GM18508 (cell line): ENCODE measurements around the gene NDUFS7.
A peak's percentile ranks its signal among the peaks of the same experiment; 100 is the strongest.

Source experiments
- ATAC-seq: cut with Tn5 transposase; IDR thresholded peaks from one replicate; pipeline ENCODE4 v1.9.1; 2021; ENCODE audit warnings: moderate number of reproducible peaks; ENCODE audit not compliant: insufficient read depth, unreplicated experiment

Gene NDUFS7

DNA sequence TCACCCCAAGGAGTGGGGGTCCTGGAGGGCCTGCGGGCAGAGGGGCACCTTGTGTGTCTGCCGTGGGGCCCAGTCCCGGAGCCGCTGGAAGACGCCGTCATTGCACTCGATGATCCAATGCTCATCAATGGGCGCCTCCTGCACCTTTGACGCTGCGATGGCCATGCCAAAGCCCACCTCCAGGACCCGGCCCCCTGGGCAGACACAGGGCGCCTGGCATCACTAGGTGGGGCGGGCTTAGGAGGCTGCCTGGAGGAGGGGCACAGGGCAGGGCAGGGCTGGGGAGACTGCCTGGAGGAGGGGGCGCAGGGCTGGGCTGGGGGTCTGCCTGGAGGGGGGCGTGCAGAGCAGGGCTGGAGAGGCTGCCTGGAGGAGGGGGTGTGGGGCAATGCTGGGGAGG is 16.0 kb downstream of the NDUFS7 start:
- ATAC-seq, result no peak

DNA sequence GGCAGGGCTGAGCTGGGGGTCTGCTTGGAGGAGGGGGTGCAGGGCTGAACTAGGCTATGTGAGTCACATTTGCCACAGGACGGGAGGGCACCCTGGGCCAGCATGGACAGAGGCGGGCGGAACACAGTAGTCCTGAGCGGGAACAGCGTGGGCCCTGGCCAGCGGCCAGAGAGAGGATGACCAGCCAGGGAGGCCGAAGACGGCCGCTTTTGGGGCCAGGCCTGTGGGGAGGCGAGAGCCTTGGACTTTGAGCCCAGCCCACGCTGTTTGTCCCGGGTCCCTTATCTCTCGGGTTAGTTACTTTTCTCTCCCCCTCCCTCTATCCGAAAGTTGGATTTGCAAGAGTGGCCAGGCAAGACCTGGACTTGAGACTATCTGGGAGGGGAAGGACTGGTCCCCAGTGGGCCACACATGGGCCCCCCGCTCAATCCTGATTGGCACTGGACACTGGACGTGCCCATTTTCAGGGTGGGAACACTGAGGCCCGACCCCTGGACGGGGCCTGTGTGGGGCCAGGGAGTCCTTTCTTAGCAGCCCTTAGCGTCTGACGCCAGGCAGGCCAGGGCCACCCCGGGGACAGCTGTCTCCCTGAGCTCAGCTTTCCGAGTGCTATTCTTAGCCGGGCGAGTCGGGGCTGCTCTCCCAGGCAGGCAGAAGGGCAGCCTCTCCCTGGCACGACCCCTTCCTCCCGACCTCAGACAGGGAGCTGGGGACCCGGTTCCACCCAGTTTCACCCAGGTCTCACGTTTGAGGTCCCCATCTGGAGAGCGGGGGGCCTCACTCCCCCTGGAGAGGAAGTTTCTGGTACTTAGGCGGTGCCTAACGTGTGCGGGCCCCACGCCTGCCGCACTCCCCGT is 16.8 kb downstream of the NDUFS7 start:
- no peak for ATAC-seq

- ATAC-seq, result no peak
These were observed 17.6 kb downstream of the NDUFS7 start, which contains the start of gene GAMT for GRCh38 chr19:1401138-1401888. TSS of gene GAMT (minus strand) at chr19:1401542. CDS start at chr19:1401476, 66 bp downstream.

- no peak for ATAC-seq
These were observed 18.1 kb downstream of the NDUFS7 start for GRCh38 chr19:1401889-1402217.

GRCh38 chr19:1402411-1403070 is 18.8 kb downstream of the NDUFS7 start:
- ATAC-seq, result no peak

DNA sequence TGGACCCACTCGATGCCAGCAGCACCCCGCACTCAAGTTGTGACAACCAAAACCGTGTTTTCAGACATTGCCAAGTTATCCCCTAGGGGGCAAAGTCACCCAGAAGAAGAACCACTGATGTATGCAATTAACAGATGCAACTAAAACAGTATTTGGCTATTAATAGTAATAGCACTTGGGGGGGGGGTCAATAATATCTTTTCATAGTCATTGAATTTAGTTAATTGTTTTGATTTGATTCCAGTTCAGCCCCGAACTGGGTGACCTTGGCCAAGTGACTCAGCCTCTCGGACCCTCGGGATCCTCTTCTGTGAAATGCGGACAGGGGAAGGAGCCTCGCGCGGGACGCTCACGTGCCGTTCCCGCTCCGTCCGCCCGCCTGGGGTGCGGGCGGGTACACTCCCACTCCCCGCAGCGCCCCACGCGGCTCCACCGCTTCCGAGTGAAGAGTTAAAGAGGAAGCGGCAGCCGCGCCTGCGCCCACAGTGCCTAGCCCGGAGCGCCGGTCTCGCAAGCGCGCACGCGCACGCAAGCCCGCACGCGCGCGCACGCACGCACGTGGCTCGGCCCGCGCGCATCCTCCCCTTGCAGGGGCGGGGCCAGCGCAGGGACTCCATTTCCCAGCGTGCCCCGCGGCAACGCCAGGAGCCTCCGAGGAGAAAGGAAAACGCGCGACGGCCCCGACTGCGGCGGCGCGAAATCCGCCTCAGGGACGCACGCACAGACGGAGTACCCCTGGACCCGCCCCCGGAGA is 23.2 kb downstream of the NDUFS7 start:
- ATAC-seq, result peak; percentile 48

DNA sequence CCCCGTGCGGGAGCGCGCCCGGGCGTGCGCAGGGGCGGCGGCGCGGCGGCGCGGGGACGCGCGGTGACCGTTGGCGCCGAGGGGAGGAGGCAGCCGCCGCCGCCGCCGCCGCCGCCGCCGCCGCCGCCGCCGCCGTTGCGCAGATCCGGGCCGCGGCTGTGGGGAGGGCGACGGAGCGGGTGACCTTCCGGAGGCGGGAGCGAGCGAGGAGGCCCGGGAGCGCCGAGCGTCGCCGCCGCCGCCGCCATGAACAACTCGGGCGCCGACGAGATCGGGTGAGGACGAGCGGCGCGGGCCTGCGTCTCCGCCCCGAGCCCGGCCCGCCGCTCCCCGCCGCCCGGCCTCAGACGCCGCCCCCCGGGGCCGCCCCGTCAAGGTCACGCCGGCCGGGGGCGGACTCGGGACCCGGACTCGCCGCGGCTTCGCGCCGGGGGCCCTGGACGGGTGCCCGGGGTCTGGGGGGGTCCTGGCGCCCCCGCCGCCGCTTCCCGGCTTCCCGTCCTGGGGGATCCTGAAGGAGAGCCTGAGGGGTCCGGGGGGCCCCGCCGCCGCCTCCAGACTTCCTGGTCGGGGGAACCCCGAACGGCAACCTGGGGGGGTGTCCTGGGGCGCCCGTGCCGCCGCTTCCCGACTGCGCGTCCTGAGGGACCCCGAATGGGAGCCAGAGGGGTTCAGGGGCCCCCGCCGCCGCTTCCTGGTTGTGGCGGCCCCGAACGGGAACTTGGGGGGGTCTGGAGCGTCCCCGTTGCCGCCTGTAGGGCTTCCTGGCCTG is 24.0 kb downstream of the NDUFS7 start, which contains the start of gene DAZAP1:
Gene DAZAP1, plus strand, starts transcription at position 59 of the 772 bp plus-strand sequence. Its CDS starts 188 bp downstream, at position 247.
- peak; percentile 7 for ATAC-seq

DNA sequence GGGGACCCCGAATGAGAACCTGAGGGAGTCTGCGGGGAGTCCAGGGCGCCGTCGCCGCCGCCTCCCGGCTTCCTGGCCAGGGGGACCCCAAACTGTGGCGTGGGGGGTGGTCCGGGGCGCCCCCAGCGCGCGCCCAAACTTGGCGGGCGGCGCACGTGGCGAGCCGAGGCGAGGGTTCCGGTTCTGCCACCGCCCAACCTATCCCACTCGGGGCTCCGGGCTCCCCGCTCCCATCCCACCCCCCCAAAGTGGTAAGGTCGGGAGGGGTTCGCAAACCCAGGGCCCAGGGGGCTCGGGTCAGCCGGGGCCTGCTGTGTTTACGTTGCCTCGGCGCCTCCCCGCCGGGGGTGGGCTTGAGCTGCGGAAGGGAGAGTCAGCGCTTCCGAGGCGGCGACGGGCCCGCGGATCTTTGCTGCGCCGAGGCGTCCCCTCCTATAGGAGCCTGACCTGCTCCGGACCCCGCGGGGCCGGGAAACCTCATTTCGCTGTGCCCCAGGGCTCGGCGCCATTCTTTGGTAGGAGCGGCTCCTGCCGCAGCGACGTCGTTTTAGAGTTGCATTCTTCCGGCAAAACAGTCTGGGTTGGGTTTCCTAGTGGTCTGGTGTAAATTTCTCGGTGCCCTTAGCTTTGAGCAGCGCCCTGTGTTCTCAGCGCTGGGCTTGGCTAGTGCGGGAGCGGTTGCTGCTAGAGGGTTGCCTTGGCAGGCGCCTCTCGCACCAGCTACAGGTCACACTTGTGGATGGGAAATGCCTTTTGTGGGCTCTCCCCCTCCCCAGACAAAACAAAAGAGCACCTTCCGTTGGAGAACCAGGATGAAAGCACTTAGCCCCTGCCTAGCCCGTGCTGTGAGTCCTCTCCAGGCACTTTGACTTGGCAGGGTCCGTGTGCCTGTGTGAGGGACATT is 24.8 kb downstream of the NDUFS7 start:
- ATAC-seq, result no peak

GRCh38 chr19:1409204-1410005 is 25.7 kb downstream of the NDUFS7 start:
- no peak for ATAC-seq

DNA sequence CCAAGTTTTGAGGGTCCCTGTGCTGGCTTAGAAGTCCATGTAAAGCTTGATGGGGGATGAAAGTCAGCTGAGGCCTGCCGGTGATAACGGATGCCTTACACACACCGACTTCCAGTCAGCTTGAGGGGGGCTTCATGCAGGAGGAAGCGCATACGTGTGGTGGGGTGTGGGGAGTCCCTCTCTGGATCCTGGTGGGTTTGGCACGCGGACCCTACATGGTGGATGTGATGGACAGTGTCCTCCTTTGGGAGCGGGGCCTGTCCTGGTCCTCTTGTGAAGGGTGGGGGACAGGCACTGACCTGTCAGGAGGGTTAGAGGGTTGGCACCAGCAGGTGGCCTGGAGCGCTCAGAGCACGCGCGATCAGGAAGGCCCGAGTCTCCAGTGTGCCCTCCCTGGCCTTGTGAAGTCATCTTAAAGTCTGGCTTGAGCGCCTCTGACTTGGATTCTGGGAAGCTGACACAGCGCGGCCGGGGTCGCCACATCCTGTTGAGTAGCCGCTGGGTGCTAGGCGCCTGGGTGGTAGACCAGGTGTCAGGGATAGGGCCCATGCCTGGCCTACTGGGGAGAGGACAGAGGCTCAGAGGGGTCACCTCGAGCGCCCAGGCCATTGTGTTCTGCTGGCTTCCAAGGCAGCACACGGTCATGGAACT is 26.6 kb downstream of the NDUFS7 start:
- no peak for ATAC-seq

DNA sequence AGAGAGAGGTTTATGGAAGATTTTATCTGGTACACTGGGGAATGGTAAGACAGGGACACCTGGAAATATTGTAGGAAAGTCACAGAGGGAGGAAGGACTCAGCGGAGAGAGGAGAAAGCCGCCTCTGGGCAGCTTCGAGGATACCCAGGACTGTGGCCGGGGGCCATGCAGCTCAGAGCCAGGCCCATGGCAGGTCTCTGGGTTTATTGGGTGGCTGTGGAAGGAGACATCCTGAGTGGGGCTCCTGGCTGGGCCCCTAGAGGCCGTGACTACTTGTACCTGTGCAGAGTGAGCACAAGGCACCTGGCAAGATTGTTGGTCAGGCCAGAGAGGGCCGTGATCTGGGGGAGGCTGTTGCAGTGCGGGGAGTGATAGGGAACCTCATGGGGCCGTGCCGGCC is 27.1 kb downstream of the NDUFS7 start:
- no peak for ATAC-seq

DNA sequence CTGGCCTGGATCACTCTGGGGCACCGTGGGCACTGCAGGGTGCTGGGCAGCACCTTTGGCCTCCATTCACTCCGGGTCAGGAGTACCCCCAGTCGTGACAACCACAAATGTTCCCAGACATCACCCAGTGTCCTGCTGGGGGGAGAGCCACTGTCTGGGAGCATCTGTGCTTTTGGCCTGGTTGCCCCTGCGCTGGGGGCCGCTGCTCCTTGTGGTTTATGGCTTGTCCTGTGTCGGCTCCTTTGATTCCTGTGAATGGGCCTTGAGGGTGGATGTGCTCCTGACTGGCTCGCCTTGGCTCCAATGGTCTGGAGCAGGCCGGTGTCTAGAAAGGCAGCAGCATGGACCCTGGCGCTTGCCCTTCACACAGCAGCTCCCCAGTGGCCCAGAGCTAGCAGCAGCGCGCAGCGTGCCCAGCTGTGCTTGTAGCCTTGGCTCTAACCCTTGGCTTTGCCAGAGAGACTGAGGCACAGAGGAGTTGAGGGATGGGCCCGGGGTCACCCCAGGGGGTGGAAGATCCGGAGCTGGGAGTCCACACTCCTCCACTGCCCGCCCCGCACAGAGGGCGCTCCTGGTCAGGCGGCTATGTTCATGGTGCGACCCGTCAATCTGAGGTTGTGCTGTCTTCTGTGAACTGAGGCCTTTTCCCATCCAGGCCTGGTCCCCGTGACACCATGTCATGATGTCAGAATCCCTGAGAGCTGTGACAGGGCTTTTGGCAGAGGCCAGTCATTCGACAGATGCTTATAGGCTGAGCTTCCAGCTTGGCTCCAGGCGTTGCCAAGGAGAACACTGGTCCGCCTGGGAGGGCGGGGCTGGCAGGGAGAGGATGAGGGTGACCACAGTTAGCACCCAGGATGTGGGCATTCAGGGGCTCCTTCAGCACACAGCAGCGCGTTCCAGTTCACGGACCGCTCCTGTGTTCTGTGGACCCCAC is 27.8 kb downstream of the NDUFS7 start:
- ATAC-seq, result no peak

DNA sequence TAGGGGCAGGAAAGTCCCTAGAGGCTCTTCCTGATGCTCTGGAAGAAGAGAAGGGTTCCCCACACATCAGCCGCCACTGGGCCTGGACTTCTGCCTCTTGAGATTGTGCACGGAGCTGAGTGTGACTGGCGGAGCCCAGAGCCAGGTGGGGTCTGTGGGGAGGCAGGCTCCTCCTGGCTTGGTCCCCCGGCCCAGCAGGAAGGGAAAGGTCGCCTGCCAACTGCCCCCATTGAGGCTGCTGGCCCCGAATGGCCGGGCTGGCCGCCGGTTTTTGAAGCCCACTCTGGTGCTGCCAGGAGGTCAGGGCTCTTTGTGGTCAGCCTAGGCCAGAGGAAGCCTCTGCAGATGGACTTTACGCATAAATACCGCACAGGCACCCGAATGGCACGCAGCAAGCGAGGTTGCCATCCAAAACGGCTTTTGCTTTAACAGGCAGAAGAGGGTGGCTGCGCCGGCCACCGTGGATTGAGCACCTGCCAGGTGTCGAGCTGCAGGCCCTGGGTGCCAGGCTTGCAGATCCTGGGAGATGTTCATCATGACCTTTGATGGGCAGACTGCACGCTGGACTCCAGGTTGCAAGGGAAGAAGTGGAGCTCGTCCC is 28.7 kb downstream of the NDUFS7 start:
- ATAC-seq, result no peak

GRCh38 chr19:1412995-1413800 is 29.5 kb downstream of the NDUFS7 start:
- ATAC-seq, result no peak
